Liver (tissue), 9 donors: ENCODE data around the gene PRKAR1B. TPM values are rescaled to one million over a fixed set of nuclear protein-coding genes. Genes with fewer than 3 reads are reported as not detected.

Experiments used
- DNase-seq: peaks from one replicate; pipeline ENCODE4 v3.0.0-alpha.2; 2017; ENCODE audit warnings: low spot score
- H3K27ac ChIP-seq, 2 donors: one replicate each; pipeline ENCODE4 v1.7.0; 2013; ENCODE audit warnings: inconsistent platforms in 2 of 2, low read length in 2 of 2, control low read depth in 1 of 2, low read depth in 1 of 2, mild to moderate bottlenecking in 1 of 2
- H3K27me3 ChIP-seq, 4 donors: one replicate each; pipeline versions ENCODE4 v1.6.1 to v1.7.0; 2013; ENCODE audit warnings: low read length in 3 of 4, inconsistent platforms in 1 of 4, mild to moderate bottlenecking in 1 of 4, moderate library complexity in 1 of 4; ENCODE audit not compliant: control insufficient read depth in 4 of 4, insufficient read depth in 4 of 4
- H3K36me3 ChIP-seq, 4 donors: one replicate each; pipeline versions ENCODE4 v1.6.1 to v1.7.0; 2013; ENCODE audit warnings: low read length in 3 of 4, mild to moderate bottlenecking in 3 of 4, low read depth in 1 of 4, moderate library complexity in 1 of 4; ENCODE audit not compliant: control insufficient read depth in 4 of 4, insufficient read depth in 3 of 4
- H3K4me1 ChIP-seq, 4 donors: one replicate each; pipeline versions ENCODE4 v1.6.1 to v1.7.0; 2013; ENCODE audit warnings: low read length in 3 of 4, mild to moderate bottlenecking in 3 of 4, moderate library complexity in 1 of 4; ENCODE audit not compliant: control insufficient read depth in 4 of 4, insufficient read depth in 4 of 4
- H3K4me3 ChIP-seq, 3 donors: one replicate each; pipeline versions ENCODE4 v1.6.1 to v1.7.0; 2013; ENCODE audit warnings: low read length in 3 of 3, control low read depth in 1 of 3, low read depth in 1 of 3, mild to moderate bottlenecking in 1 of 3
- H3K9ac ChIP-seq, 2 donors: one replicate each; pipeline ENCODE4 v1.7.0; 2013; ENCODE audit warnings: low read length in 2 of 2, mild to moderate bottlenecking in 2 of 2, moderate library complexity in 2 of 2, control low read depth in 1 of 2, low read depth in 1 of 2
- H3K9me3 ChIP-seq, 4 donors: one replicate each; pipeline versions ENCODE4 v1.6.1 to v1.7.0; 2013; ENCODE audit warnings: low read length in 3 of 4; ENCODE audit not compliant: control insufficient read depth in 4 of 4
- ATF3 ChIP-seq: IDR thresholded peaks from 2 replicates; pipeline ENCODE4 v1.6.1; 2016; ENCODE audit warnings: antibody characterized with exemption
- EGR1 ChIP-seq, 2 donors: IDR thresholded peaks; 2 replicates each; pipeline ENCODE4 v1.6.1; 2016 to 2018; ENCODE audit warnings: antibody characterized with exemption in 2 of 2, low read depth in 2 of 2
- FOXA1 ChIP-seq: IDR thresholded peaks from 2 replicates; pipeline ENCODE4 v1.6.1; 2016; ENCODE audit warnings: antibody characterized with exemption
- FOXA2 ChIP-seq: IDR thresholded peaks from 2 replicates; pipeline ENCODE4 v1.6.1; 2016; ENCODE audit warnings: antibody characterized with exemption
- GABPA ChIP-seq, 2 donors: IDR thresholded peaks in 1 of 2; conservative IDR thresholded peaks in 1 of 2; 2 replicates each; pipeline ENCODE4 v1.6.1; 2016; ENCODE audit warnings: antibody characterized with exemption in 2 of 2, mild to moderate bottlenecking in 1 of 2, moderate library complexity in 1 of 2
- HNF4A ChIP-seq, 2 donors: conservative IDR thresholded peaks; 2 replicates each; pipeline ENCODE4 v1.6.1; 2016; ENCODE audit warnings: antibody characterized with exemption in 2 of 2, mild to moderate bottlenecking in 2 of 2
- HNF4G ChIP-seq: IDR thresholded peaks from 2 replicates; pipeline ENCODE4 v1.6.1; 2016; ENCODE audit warnings: antibody characterized with exemption
- MAX ChIP-seq: IDR thresholded peaks from 2 replicates; pipeline ENCODE4 v1.6.1; 2016; ENCODE audit warnings: antibody characterized with exemption
- NR2F2 ChIP-seq: IDR thresholded peaks from 2 replicates; pipeline ENCODE4 v1.6.1; 2016; ENCODE audit warnings: antibody characterized with exemption
- REST ChIP-seq: IDR thresholded peaks from 2 replicates; pipeline ENCODE4 v1.6.1; 2016; ENCODE audit warnings: antibody characterized with exemption, mild to moderate bottlenecking
- SP1 ChIP-seq: IDR thresholded peaks from 2 replicates; pipeline ENCODE4 v1.6.1; 2018; ENCODE audit warnings: antibody characterized with exemption, mild to moderate bottlenecking
- YY1 ChIP-seq: IDR thresholded peaks from 2 replicates; pipeline ENCODE4 v1.6.1; 2016; ENCODE audit warnings: antibody characterized with exemption, mild to moderate bottlenecking
- ZBTB33 ChIP-seq: IDR thresholded peaks from 2 replicates; pipeline ENCODE4 v1.6.1; 2016; ENCODE audit warnings: antibody characterized with exemption
- whole genome bisulfite sequencing: extraction: QIAGEN DNeasy Blood & Tissue Kit; methylation state at CpG from one replicate; pipeline ENCODE4 v1.1.7; 2013; 5-methylcytosine and 5-hydroxymethylcytosine counted together
- polyA plus RNA-seq, 2 donors: library from polyadenylated mRNA; stranded (reverse) in 1 of 2; unstranded in 1 of 2; fragments of 200-250 nt in 1 of 2; fragments of >200 nt in 1 of 2; fragmentation: Nextera tagmentation in 1 of 2; extraction: Ambion mirVana in 1 of 2; gene quantifications; one replicate each; pipeline versions ENCODE4 v1.2.1 to v1.2.3, GENCODE V29; 2013 to 2015
- total RNA-seq, 2 donors: library from RNA; depleted of rRNA; stranded (reverse); fragments of >200 nt; gene quantifications; one replicate each; pipeline ENCODE4 v1.2.3, GENCODE V29; 2014
- donor health status: healthy.
- donor health status: healthy.
- donor health status: healthy.
- donor health status: healthy.
- donor health status: healthy.

Gene PRKAR1B
- total and polyA plus RNA-seq, 4 donors: 11.1 to 14.4 (median 12.4) TPM

- no peak overlapping the region for H3K27ac ChIP-seq
- DNase-seq: no peak
- H3K4me1 ChIP-seq: peaks cover 9 to 37% (median 20%) of the 10 kb centered on the region in 4 donors
Measured at GRCh38 chr7:521221-522070, 205.6 kb downstream of the PRKAR1B start.

GRCh38 chr7:520503-521161, 206.4 kb downstream of the PRKAR1B start:
- TF ChIP-seq HNF4G (no peak), ATF3 (no peak), FOXA2 (no peak), MAX (no peak), YY1 (no peak), SP1 (no peak), REST (no peak), EGR1 (IDR thresholded peaks at IDR 0.05; ENCODE audit: low read depth in 2 of 2) (no peak), NR2F2 (no peak), GABPA (IDR thresholded peaks at IDR 0.05 in 1 of 2, conservative IDR thresholded peaks at IDR 0.05 in 1 of 2) (no peak), ZBTB33 (no peak), HNF4A (conservative IDR thresholded peaks at IDR 0.05) (no peak)
- H3K9ac ChIP-seq: no peak overlapping the region

More at GRCh38 chr7:521221-522070, 205.6 kb downstream of the PRKAR1B start:
- Histone ChIP-seq H3K27me3 (peaks cover 0 to 3% (median under 1%) of the 10 kb centered on the region in 4 donors), H3K9me3 (no peaks in the 10 kb centered on the region), H3K9ac (no peak overlapping the region), H3K4me3 (peak overlapping the region in 1 of 3 donors; percentile 31), H3K36me3 (no peaks in the 10 kb centered on the region)
- TF ChIP-seq FOXA1 (no peak), GABPA (IDR thresholded peaks at IDR 0.05 in 1 of 2, conservative IDR thresholded peaks at IDR 0.05 in 1 of 2) (no peak)
- 5% methylated on average over 72 of the region's 72 CpGs for WGBS

More at GRCh38 chr7:520503-521161, 206.4 kb downstream of the PRKAR1B start:
- H3K9me3 ChIP-seq: no peaks in the 10 kb centered on the region
- peak overlapping the region in 1 of 3 donors; percentile 68 for H3K4me3 ChIP-seq
- peaks cover 0 to 3% (median under 1%) of the 10 kb centered on the region in 4 donors for H3K27me3 ChIP-seq
- no peak for DNase-seq
- peak overlapping the region in 1 of 2 donors; percentile 60 for H3K27ac ChIP-seq
- H3K4me1 ChIP-seq: peaks cover 9 to 37% (median 20%) of the 10 kb centered on the region in 4 donors
- WGBS: 6% methylated on average over 63 of the region's 63 CpGs
- no peaks in the 10 kb centered on the region for H3K36me3 ChIP-seq
